ENCODE data around the gene CDX1.

The CDX1 gene

DNA sequence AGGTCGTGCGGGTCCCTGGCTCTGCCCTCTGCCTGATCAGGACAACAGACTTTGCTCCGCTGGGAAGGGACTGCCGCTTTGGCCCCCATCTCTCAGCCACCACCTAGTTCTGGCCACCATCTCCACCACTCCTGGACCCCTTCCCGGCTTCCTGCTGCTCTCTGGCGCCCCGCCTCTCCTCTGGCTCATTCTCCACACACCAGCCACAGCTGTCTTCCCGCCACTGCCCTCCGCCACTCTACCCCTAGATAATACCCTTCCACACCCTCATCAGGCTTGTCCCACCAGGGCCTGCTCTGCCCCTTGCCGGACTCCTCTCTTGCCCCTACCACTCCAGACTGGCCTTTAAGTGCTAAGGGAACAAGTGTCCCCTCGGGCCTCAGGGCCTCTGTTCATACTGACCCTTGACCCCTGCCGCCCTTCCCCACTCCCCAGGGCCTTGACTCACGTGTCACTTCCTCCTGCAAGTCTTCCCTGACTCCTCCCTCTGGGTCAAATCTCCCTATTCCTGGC lies 3.0 kb upstream of the CDX1 start:
- DNase-seq (ENCODE audit: low read depth) = no peak

DNA sequence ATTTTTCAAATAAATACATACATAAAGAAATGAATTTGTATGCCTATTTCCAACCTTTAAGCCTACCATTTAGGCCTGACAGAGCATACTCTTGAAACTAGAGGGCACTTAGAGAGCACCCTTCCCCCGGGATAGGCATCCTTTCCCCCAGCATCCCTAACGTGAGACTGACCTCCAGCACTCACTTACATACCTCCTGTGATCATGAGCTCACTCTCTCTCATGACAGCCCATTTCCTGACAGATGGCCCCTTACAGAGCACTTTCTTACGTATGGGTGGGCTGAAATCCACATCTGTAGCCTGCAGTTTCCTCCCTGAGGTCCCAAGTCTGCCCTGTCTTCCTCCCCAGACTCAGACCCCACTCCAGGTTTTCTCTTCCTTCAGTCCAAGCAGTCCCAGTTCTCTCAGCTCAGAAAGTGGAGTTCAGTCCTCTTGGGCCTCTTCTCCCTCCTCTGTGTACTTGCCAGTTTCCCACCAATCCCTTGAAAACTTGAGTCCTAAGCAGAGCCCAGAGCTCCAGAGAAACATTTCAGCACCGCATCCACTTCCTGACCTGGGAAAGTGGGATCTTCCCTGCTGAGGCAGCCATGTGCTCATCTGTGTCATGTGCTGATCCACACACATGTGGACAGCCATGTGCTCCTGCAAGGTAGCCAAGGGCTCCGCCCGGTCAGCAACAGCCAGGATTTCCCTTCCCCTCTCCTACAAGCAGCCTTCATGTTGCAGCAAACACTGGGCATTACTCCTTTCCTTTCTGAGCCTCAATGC lies 2.2 kb upstream of the CDX1 start:
- DNase-seq (ENCODE audit: low read depth) = no peak

DNA sequence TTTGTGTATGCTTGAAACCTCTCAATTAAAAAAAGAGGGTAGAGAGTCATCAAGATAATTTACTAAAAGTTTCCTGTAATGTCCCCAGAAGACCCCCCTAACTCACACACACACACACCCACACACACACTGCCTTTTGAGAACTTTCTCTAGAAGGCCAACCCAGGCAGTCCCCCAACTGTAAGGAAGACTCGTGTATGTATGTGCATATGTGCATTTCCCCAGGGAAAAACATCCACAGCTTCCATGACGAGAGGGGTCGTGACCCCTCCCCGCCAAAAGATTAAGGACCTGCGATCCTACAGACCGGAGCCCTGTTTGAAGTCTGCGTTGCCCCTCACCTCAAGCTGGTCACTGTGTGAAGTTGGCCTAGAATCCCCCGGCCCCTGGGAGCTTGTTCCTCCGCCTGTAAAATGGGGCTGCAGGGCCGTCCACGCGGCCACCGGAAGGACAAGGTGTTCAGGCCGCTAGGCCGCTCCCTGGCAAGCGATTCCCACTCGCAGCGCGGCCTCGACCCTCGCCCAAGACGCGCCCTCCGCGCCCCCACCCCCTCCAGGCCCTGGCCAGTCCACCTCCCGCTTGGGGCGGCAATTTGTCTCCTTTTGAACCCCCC lies 435 bp upstream of the CDX1 start:
- DNase-seq (ENCODE audit: low read depth) = no peak

- no peak for DNase-seq (ENCODE audit: low read depth)
Observed at GRCh38 chr5:150167512-150167850, 903 bp downstream of the CDX1 start.

DNA sequence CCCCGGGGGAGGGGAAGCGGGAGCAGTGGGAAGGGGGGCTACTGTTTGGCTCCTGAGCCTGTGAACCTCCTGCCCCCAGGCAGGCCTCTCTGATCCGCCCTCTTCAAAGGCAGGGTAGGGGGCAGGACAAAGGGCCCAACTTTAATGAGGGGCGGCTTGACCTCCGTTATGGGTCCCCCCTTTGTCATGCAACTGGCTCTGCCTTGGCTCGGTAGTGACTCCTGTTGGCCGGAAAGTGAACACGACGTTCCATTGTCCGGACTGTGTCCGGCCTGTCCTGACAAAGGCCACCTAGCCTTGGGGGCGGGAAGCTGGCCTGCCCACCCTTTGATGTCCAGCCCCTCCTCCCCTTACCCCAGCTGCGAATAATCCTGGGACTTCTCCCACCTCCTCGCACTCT lies 1.3 kb downstream of the CDX1 start:
- DNase-seq (ENCODE audit: low read depth) = no peak

GRCh38 chr5:150168864-150169263 lies 2.3 kb downstream of the CDX1 start:
- DNase-seq (ENCODE audit: low read depth) = no peak

DNA sequence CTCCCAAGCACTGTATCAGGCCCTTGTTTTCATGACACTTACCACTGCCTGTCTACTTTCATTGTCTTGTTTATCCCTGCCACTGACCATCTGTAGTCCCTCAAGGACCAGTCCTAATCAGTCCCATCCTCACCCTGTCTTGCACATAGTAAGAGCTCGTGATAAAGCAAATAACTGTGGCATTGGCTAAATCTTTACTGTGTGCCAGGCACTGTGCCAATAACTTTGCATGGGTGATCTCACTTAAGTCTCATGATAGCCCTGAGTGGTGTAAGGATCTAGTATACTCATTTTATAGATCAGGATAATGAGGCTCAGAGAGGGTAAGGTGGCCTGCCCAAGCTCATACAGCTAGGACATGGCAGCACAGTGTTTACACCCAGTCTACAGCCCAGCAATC lies 5.6 kb downstream of the CDX1 start:
- peak; percentile 79 for DNase-seq (ENCODE audit: low read depth)

GRCh38 chr5:150172556-150172955 lies 6.0 kb downstream of the CDX1 start:
- DNase-seq (ENCODE audit: low read depth) = no peak

DNA sequence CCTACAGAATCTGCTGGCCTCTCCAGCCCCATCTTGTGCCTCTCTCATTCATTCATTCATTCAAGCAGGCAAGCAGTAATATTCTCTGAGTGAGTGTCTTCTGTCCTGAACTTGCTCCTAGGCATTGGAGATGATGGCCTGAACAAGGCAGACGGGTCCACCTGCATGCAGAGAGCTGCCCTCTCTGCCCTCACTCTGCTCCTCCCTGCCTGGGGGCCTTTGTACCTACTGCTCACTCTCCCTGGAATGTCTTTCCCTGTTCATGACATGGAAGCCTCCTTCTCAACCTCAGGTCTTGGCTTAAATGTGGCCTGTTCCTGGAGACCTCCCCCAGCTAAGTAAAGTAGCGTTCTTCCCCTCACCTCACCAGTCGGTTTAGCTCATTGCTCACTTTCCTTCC lies 6.6 kb downstream of the CDX1 start:
- no peak for DNase-seq (ENCODE audit: low read depth)

GRCh38 chr5:150174285-150174684 lies 7.7 kb downstream of the CDX1 start:
- DNase-seq (ENCODE audit: low read depth) = no peak

DNA sequence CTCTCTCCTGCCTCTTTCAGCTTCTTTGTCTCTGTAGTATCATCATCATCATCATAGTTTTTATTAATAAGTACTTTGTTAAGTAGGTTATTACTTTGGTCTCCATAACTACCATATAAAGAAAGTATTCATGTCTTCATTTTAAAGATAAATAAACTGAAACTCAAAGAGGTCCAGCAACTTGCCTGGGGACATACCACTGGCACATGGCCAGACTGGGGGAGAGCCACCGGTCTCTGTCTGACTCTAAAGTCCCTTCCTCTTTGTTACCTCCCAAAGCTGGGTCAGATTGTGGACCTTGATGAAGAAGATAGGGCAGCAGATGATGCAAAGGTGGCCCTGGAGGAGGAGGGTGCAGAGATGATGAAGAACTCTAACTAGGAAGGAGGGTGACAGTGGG lies 8.5 kb downstream of the CDX1 start:
- DNase-seq (ENCODE audit: low read depth) = no peak

DNA sequence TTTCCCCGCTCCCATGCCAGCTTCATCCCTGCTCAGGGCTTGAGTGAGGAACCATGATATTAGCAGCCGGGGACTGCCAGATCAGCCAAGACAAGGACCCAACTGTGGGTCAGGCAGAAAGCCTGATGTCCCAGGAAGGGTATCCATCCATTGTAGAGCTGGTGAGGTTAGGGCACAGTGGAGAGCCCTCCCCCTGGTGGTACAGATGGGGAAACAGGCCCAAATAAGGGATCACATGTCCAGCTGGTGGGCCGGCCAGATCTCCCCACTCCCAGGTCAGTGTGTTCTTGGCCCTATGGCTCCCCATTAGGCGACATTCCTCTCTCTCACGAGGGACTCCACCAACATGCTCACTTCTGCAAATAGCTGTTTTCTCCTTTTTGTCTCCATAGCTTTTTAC lies 9.0 kb downstream of the CDX1 start:
- peak; percentile 44 for DNase-seq (ENCODE audit: low read depth)

DNA sequence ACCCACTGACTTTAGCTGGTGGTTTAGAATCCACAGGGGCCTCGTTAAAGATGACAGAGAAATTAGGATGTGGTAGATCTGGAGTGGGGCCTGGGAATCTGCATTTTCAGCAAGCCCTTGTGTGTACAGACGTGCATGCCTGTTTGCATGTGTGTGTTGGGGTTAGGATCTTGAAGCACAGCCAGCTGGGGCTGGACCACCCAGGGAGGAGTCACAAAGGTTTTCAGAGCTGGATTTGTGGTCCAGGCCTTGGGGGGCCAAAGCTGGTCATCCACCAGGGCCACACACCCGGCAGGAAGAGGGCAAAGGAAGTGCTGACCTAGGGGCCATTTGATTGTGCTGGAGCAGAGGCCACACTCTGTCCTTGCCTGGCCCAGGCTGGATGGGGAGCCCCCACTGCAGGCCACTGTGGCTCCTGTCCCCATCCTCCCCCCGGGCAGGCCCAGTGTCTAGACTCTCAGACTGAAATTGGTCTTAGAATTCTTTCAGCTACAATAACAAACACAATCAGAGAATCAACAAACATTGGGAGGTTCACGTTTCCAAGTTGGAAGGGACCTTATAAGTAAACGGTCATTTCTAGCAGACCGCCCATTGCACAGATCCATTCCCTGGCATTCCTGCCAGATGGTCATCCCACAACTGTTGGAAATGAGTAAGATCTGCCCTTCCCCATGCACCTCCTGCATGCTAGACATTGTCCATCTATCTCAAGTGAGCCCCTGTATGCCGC lies 10.3 kb downstream of the CDX1 start:
- no peak for DNase-seq (ENCODE audit: low read depth)

DNA sequence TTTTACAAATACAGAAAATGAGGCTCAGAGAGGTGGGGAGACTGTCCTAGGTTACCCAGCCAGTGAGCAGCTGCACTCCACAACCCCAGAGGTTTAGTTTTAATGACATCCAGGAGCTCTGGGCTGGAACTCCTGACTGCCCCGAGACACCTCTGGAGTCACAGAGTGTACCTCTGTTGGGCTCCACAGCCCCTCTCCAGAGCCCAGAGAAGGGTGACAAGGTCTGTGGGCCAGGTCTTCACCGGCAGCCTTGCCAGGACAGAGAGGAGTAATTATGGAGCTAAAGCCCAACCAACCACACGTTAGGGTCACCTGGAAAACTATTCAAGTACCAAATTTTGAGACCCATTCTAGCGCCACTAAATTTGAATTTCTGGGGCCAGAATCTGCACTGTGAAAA lies 11.1 kb downstream of the CDX1 start:
- DNase-seq (ENCODE audit: low read depth) = no peak

DNA sequence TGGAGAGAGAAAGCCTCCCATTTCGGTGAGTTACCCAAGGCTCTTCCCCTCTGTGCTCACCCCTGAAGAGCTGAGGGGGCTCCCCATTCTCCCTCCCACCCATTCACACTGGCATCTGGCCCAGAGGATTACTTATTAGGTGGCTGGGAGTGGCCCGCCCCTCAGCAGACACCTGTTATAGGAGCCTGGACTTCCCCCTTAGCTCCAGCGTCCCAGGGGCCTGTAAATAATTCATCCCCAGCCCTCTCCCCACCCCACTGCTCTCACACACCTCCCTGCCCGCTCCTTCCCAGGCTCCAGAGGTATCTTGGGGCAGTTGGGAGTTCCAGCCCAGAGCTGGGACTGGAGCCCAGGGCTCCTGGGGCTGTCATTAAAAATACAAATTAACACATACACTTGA lies 11.7 kb downstream of the CDX1 start:
- DNase-seq (ENCODE audit: low read depth) = no peak

DNA sequence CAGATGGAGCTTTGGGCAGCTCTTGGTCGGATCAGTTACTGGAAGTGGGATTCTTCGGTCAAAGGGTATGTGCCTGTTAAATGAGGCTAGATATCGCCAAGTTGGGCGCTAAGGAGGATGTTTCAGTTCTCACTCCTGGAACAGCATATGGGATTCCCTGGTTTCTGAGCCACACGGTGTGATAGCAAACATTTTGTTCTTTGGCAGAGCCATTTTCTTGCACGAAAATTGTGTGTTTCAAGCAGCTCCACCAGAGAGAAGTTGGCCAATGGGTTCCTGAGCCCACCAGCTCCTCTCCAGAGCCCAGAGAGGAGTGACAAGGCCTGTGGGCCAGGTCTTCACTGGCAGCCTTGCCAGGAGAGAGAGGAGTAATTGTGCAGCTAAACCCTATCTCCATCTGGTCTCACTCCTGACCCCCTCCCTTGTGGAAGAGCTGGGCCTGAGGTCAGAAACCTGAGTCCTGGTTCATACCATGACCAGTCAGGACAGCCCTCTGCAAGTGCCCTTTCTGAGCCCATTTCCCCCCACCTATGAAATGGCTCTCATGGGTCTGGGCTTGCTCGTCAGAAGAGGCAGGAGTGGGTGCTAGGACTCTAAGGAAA lies 12.5 kb downstream of the CDX1 start:
- no peak for DNase-seq (ENCODE audit: low read depth)

DNA sequence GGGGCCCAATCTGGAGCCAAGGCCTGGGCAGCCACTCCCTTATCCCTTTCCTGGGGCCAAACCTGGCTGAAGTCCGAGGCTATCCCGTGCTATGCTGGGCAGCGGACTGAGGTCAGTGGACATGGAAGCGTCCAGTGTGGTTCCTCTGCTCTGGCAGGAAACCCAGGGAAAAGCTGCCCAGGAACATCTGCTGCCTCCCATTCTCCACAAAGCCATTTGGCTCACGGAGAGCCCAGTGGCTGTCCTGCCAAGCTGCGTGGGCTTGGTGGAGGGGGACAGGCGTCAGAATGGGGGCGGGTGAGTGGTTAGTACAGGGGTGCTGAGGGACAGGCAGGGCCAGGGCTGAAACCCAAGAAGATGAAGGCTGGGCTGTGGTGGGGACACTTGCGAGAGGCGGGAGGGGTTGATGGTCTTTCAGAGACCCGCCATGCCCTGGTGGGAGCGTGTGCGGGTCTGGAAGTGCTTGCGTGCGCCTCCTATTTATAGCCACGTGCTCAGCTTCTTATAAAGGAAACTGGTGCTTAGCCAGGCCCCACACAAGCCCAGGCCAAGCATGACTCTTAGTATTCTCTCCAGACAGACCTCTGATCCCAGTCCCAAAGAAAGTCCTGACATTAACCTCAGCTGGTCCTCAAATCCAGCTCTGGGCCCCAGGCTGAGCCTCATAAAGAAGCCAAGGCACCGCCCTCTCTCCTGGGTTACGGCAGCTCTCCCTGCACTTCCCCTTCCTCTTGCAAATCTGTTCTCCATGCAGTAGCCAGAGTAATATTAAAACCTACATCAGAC lies 13.9 kb downstream of the CDX1 start:
- no peak for DNase-seq (ENCODE audit: low read depth)

GRCh38 chr5:150181027-150181426 lies 14.4 kb downstream of the CDX1 start:
- peak; percentile 67 for DNase-seq (ENCODE audit: low read depth)

GRCh38 chr5:150181766-150182545 lies 15.4 kb downstream of the CDX1 start:
- DNase-seq (ENCODE audit: low read depth) = peak; percentile 18

DNA sequence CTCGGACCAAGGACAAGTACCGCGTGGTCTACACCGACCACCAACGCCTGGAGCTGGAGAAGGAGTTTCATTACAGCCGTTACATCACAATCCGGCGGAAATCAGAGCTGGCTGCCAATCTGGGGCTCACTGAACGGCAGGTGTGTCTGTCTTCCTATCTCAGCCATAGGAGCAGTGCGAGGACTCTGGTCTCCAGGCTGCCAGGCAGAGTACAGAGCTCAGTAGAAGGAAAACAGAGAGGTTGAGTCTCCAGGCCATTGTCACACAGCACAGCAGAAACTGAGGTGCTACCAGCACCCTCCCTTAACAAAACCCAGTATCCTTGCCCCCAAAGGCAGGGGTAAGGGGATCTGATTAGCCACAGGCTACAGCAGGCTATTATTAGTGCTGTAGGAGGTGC lies 16.2 kb downstream of the CDX1 start:
- no peak for DNase-seq (ENCODE audit: low read depth)

GRCh38 chr5:150183436-150183835 lies 16.9 kb downstream of the CDX1 start:
- DNase-seq (ENCODE audit: low read depth) = no peak
